HG03135 (cell line): ENCODE results near the gene GEMIN7.
"Not testable (repeated sequence)": the region's sequence is repeated elsewhere in the genome, so short reads cannot be mapped to it uniquely, and the experiment has no call there.

Source experiments
- ATAC-seq: cut with Tn5 transposase; IDR thresholded peaks from one replicate; pipeline ENCODE4 v1.9.1; 2021; ENCODE audit warnings: mild to moderate bottlenecking, moderate library complexity; ENCODE audit not compliant: unreplicated experiment

GEMIN7 gene

GRCh38 chr19:45102481-45102880, 23.4 kb downstream of the GEMIN7 start:
- ATAC-seq: no peak

GRCh38 chr19:45103156-45103507, 24.1 kb downstream of the GEMIN7 start:
- no peak for ATAC-seq

GRCh38 chr19:45103508-45104319, 24.7 kb downstream of the GEMIN7 start:
- ATAC-seq: no peak

GRCh38 chr19:45104658-45105349, 25.7 kb downstream of the GEMIN7 start:
- no peak for ATAC-seq

- ATAC-seq: not testable (repeated sequence)
These were observed 27.3 kb downstream of the GEMIN7 start for GRCh38 chr19:45106363-45106762.

GRCh38 chr19:45107621-45108150, 28.6 kb downstream of the GEMIN7 start:
- ATAC-seq: no peak

- no peak for ATAC-seq
These were observed 31.8 kb downstream of the GEMIN7 start for GRCh38 chr19:45110851-45111266.

- no peak for ATAC-seq
These were observed 33.2 kb downstream of the GEMIN7 start for GRCh38 chr19:45112111-45112827.

- no peak for ATAC-seq
These were observed 34.6 kb downstream of the GEMIN7 start for GRCh38 chr19:45113628-45114027.

GRCh38 chr19:45114116-45114515, 35.1 kb downstream of the GEMIN7 start:
- no peak for ATAC-seq

GRCh38 chr19:45115809-45116615, 37.0 kb downstream of the GEMIN7 start:
- ATAC-seq: no peak

GRCh38 chr19:45117167-45117594, 38.1 kb downstream of the GEMIN7 start:
- no peak for ATAC-seq

GRCh38 chr19:45117671-45118070, 38.6 kb downstream of the GEMIN7 start:
- no peak for ATAC-seq

- no peak for ATAC-seq
These were observed 39.0 kb downstream of the GEMIN7 start for GRCh38 chr19:45118106-45118505.

- ATAC-seq: not testable (repeated sequence)
These were observed 39.7 kb downstream of the GEMIN7 start for GRCh38 chr19:45118591-45119355.

- no peak for ATAC-seq
These were observed 40.5 kb downstream of the GEMIN7 start for GRCh38 chr19:45119582-45119981.

- no peak for ATAC-seq
These were observed 42.8 kb downstream of the GEMIN7 start for GRCh38 chr19:45121827-45122345.

- ATAC-seq: no peak
These were observed 43.8 kb downstream of the GEMIN7 start for GRCh38 chr19:45122832-45123231.

GRCh38 chr19:45123440-45123850, 44.4 kb downstream of the GEMIN7 start:
- ATAC-seq: no peak

- no peak for ATAC-seq
These were observed 45.0 kb downstream of the GEMIN7 start for GRCh38 chr19:45124021-45124420.
